Epithelial cell of proximal tubule (primary cell): ENCODE measurements around the gene NCAPH2. TPM values are rescaled to one million over a fixed set of nuclear protein-coding genes. Genes with fewer than 3 reads are reported as not detected.
A peak's percentile ranks its signal among the peaks of the same experiment; 100 is the strongest.

Experiments used
- DNase-seq: peaks from one replicate; pipeline ENCODE4 v3.0.0-alpha.2; 2011; ENCODE audit warnings: low read depth
- H3K4me3 ChIP-seq: 2 replicates; pipeline ENCODE4 v1.5.1; 2011; ENCODE audit warnings: low read depth, mild to moderate bottlenecking, low read length
- total RNA-seq: library from RNA; depleted of rRNA; stranded (reverse); fragments of >200 nt; gene quantifications from 2 replicates; pipeline ENCODE4 v1.2.3, GENCODE V29; 2015
- TF ChIP-seq, protein P1 (sequence below): conservative IDR thresholded peaks from 2 replicates; pipeline ENCODE4 v1.5.1; 2012; ENCODE audit warnings: low read depth, mild to moderate bottlenecking, low read length

The NCAPH2 gene
- total RNA-seq, 1 donor from 2014 or later, result 69.3 TPM

DNA sequence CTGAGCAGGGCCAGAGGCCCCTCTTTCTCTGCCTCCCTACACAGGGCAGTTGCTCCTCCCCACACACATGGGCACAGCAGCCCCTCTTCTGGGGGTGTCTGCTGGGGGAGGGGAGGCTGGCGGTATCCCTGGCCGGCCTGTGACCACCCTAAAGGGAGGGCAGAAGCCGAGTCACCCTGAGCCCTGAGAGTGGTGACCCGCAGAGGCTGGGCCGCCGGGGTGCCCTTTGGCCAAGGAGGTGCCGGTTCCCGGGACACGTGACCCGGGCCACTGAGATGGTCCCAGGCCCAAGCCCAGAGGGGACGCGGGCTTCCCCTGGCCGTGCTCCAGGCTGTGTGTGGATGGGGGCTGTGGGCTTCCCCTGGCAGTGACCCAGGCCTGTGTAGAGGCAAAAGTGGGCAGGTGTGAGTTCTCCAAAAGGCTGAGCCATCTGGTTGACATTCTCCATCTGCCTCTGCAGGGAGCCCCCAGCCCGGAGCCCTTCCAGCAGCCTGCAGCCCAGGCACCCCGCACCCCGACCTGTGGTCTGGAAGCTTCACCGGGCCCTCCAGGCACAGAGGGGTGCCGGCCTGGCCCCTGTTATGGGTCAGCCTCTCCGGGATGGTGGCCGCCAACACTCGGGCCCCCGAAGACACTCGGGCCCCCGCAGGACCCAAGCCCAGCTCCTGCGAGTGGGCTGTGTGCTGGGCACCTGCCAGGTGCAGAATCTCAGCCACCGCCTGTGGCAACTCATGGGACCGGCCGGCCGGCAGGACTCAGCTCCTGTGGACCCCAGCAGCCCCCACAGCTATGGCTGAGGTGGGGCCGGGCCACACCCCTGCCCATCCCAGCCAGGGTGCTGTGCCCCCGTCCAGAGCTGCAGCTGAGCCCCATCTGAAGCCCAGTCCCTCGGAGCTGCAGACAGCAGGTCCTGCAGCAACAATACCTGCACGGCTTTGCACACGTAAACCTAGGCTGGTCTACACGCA is 25.6 kb upstream of the NCAPH2 start:
- peak overlapping the region; percentile 70 for H3K4me3 ChIP-seq
- TF ChIP-seq, protein P1, sequence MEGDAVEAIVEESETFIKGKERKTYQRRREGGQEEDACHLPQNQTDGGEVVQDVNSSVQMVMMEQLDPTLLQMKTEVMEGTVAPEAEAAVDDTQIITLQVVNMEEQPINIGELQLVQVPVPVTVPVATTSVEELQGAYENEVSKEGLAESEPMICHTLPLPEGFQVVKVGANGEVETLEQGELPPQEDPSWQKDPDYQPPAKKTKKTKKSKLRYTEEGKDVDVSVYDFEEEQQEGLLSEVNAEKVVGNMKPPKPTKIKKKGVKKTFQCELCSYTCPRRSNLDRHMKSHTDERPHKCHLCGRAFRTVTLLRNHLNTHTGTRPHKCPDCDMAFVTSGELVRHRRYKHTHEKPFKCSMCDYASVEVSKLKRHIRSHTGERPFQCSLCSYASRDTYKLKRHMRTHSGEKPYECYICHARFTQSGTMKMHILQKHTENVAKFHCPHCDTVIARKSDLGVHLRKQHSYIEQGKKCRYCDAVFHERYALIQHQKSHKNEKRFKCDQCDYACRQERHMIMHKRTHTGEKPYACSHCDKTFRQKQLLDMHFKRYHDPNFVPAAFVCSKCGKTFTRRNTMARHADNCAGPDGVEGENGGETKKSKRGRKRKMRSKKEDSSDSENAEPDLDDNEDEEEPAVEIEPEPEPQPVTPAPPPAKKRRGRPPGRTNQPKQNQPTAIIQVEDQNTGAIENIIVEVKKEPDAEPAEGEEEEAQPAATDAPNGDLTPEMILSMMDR, result no peak
- no peak for DNase-seq

DNA sequence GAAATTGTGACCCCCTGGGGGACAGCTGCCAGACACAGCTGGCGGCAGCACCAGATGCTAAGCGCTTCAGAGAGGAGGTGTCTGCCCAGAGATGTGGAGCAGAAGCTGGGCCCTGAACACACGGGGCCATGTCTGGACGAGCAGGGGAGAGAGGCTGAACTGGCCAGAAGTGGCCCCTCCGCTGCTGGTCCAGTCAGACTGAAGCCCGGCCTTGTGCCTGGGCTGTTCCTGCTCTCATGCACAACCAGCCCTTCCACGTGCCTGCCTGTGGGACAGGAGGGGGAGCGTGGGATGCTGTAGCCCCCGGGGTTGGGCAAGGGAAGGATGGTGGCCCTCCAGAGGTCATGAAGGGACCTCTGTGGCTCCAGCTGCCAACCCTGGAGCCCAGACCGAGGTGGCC is 24.9 kb upstream of the NCAPH2 start:
- peak overlapping the region; percentile 70 for H3K4me3 ChIP-seq
- TF ChIP-seq, protein P1, result no peak
- DNase-seq, result no peak

- TF ChIP-seq, protein P1, result no peak
- DNase-seq, result no peak
Observed at GRCh38 chr22:50483556-50483955, 24.5 kb upstream of the NCAPH2 start.

GRCh38 chr22:50483977-50484853 is 23.8 kb upstream of the NCAPH2 start:
- peak overlapping the region; percentile 16 for H3K4me3 ChIP-seq
- DNase-seq, result no peak
- TF ChIP-seq, protein P1, result no peak

More at GRCh38 chr22:50483556-50483955, 24.5 kb upstream of the NCAPH2 start:
- H3K4me3 ChIP-seq, result peak overlapping the region; percentile 16

GRCh38 chr22:50485221-50486131 is 22.5 kb upstream of the NCAPH2 start:
- no peak overlapping the region for H3K4me3 ChIP-seq
- DNase-seq, result no peak
- TF ChIP-seq, protein P1, result peak; percentile 24
